ENCODE measurements around the gene KCNIP1.

DNA sequence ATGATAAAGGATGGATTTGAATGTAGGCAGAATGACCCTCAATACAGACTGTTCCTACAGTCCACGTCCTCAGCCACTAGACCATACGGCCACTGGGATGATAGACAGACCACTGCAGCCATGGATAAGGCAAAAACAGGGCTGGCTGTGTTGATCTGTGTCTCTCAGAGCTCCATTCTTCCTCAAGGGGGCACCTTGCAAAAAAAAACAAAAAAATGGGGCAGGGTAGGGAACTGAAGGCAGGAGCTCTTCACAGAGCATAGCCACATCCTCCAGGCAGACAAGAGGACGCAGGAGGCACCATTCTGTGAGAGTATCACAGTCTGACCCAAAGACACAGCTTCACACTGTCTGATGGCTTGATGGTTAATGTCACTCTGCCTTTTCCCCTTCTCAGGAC is 218.5 kb downstream of the KCNIP1 start:
- no peak for TF ChIP-seq CTCF (IDR thresholded peaks at IDR 0.05)
- TF ChIP-seq EP300 (IDR thresholded peaks at IDR 0.05) = no peak
- no peak for TF ChIP-seq POLR2A (IDR thresholded peaks at IDR 0.05)
- no peak for TF ChIP-seq POLR2AphosphoS5 (IDR thresholded peaks at IDR 0.05)
